ENCODE data around the gene SERINC5.
"Not testable (repeated sequence)": the region's sequence is repeated elsewhere in the genome, so short reads cannot be mapped to it uniquely, and the experiment has no call there.

The SERINC5 gene

DNA sequence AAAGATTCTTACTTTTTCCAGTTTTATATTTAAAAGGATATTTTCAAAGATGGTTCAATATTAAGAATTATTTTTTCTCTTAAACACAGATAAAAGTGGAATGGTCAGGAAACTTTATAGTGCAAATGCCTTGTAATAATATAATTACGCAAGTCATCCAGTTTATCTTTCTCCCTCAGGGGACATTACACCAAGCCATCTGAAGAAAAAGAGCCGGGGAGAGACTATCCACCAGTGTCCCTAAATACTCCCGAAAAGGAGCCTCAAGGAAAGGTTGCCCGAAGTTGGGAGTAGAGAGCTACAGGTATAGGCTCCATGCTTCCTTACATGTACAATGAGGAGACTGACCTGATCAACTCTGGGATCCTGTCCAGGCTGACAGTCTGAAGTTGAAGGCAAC is 101.1 kb downstream of the SERINC5 start:
- no peak for DNase-seq (ENCODE audit: low read depth)
- H3K4me3 ChIP-seq (ENCODE audit: control insufficient read depth, low read depth, low read length): no peak overlapping the region
- TF ChIP-seq, protein P1, sequence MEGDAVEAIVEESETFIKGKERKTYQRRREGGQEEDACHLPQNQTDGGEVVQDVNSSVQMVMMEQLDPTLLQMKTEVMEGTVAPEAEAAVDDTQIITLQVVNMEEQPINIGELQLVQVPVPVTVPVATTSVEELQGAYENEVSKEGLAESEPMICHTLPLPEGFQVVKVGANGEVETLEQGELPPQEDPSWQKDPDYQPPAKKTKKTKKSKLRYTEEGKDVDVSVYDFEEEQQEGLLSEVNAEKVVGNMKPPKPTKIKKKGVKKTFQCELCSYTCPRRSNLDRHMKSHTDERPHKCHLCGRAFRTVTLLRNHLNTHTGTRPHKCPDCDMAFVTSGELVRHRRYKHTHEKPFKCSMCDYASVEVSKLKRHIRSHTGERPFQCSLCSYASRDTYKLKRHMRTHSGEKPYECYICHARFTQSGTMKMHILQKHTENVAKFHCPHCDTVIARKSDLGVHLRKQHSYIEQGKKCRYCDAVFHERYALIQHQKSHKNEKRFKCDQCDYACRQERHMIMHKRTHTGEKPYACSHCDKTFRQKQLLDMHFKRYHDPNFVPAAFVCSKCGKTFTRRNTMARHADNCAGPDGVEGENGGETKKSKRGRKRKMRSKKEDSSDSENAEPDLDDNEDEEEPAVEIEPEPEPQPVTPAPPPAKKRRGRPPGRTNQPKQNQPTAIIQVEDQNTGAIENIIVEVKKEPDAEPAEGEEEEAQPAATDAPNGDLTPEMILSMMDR (conservative IDR thresholded peaks at IDR 0.05; ENCODE audit: control insufficient read depth, insufficient read depth, low read depth, low read length): no peak

DNA sequence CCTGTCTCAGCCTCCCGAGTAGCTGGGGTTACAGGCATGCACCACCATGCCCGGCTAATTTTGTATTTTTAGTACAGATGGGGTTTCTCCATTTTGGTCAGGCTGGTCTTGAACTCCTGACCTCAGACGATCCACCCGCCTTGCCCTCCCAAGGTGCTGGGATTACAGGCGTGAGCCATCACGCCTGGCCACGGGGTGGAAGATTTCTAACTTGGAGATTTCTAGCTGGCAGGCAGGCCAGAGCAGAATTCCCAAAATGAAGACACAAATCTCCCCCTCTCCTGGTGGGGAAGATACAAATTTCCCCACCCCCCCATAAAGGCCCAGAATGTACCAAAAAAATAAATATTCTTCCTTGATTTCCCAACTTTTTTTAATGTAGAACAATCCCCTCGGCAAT is 101.6 kb downstream of the SERINC5 start:
- not testable (repeated sequence) for H3K4me3 ChIP-seq (ENCODE audit: control insufficient read depth, low read depth, low read length); DNase-seq (ENCODE audit: low read depth)

DNA sequence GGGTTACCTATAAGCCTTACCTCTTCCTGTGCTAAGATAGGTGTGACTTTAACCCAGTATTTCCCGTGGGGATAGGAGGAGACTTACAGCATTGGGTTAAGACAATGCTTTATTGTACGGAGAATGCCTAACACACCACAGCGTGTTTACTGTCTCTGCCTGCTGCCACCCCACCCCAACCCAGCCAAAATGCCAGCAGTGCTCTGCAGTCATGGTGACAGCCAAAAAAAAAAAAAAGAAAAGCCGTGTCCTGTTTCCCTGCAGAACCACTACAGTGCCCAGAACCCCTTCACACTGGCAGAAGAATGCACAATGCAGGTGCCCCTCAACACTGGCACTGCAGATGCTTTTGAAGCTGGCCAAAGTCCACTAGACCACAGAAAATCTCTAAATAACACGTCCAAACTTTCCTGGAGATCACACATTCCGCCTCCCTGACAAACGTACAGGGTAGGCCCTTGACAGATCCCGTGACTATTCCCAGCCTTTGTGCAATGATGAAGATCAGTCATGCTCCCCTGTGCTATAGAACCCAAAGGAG is 102.2 kb downstream of the SERINC5 start:
- TF ChIP-seq, protein P1 (conservative IDR thresholded peaks at IDR 0.05; ENCODE audit: control insufficient read depth, insufficient read depth, low read depth, low read length): no peak
- H3K4me3 ChIP-seq (ENCODE audit: control insufficient read depth, low read depth, low read length): no peak overlapping the region
- DNase-seq (ENCODE audit: low read depth): no peak

DNA sequence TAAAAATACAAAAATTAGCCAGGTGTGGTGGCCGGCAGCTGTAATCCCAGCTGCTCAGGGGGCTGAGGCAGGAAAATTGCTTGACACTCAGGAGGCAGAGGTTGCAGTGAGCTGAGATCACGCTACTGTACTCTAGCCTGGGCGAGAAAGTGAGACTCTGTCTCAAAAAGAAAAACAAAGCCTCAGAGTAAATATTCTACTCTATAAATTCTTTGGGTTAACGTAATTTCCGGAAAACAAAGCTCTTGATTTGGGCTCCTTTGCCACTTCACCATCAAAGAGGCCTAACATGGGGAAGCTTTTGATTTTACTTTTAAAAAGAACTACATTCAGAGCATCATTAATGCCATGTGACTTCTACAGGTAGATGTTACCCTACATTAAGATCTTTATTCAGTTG is 103.1 kb downstream of the SERINC5 start:
- no peak for DNase-seq (ENCODE audit: low read depth)
- TF ChIP-seq, protein P1 (conservative IDR thresholded peaks at IDR 0.05; ENCODE audit: control insufficient read depth, insufficient read depth, low read depth, low read length): no peak
- H3K4me3 ChIP-seq (ENCODE audit: control insufficient read depth, low read depth, low read length): no peak overlapping the region

DNA sequence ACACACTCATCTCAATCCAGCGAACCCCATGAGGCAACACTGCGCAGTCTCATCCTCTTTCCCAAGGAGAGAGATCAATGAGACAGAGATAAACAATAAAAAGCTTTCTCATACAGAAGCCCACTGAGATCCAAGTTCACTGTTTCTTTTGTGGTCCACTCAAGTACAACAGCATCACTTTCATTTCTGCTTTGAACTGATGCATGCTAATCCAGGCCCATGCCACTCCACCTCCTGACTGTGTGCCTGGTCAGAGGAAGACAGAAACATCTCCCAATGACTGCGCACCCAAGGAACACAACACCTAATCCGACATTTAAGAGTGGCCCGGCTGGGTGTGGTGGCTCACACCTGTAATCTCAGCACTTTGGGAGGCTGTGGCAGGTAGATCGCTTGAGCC is 104.0 kb downstream of the SERINC5 start:
- DNase-seq (ENCODE audit: low read depth): no peak
- TF ChIP-seq, protein P1 (conservative IDR thresholded peaks at IDR 0.05; ENCODE audit: control insufficient read depth, insufficient read depth, low read depth, low read length): no peak
- H3K4me3 ChIP-seq (ENCODE audit: control insufficient read depth, low read depth, low read length): no peak overlapping the region

DNA sequence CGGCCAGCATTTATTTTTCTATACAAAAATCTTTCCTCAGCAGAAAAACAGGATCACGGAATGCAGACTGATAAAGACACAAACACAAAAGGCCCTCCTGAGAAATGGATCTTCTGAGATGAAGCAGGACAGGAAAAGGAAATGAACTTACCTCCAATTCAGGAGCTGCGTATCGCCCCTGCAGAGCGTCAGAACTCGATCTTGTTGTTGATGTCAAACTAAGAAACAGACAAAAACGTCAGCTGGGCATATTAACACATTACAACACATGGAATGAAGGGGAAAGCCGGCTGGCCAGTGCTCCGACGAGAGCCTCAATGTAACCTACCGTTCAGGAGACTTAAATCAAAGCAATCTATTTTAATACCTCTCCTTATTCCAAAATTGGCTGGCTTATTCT is 105.1 kb downstream of the SERINC5 start:
- TF ChIP-seq, protein P1 (conservative IDR thresholded peaks at IDR 0.05; ENCODE audit: control insufficient read depth, insufficient read depth, low read depth, low read length): no peak
- no peak overlapping the region for H3K4me3 ChIP-seq (ENCODE audit: control insufficient read depth, low read depth, low read length)
- DNase-seq (ENCODE audit: low read depth): no peak

DNA sequence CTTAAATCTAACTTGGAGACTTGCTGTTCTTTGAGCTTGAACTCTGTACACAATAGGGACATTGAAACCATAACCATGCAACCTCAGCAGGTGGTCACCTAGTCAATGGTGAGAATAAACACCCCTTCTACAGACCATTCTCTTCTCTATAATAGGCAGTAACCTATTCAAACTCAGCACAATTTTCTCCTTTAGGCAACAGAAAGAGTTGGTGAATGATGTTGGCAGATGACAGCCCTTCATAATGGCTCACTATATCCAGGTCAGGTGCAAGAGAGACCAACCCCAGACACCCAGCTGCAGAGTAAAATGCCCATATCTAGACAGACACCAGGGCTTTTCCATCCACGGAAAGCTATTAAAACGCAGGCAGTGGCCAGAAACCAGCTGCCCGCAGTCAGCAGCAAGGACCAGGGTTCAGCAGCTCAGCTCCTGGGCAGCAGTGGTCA is 106.7 kb downstream of the SERINC5 start:
- TF ChIP-seq, protein P1 (conservative IDR thresholded peaks at IDR 0.05; ENCODE audit: control insufficient read depth, insufficient read depth, low read depth, low read length): no peak
- DNase-seq (ENCODE audit: low read depth): no peak
- H3K4me3 ChIP-seq (ENCODE audit: control insufficient read depth, low read depth, low read length): no peak overlapping the region
